Left lung (tissue), 10 donors: ENCODE data around the gene IRF8. TPM values are rescaled to one million over a fixed set of nuclear protein-coding genes. Genes with fewer than 3 reads are reported as not detected.

ENCODE experiments used
- ATAC-seq: fragments of 200-7000 bp; cut with Tn5 transposase; one replicate; pipeline ENCODE4 v1.9.1; 2020; ENCODE audit warnings: moderate library complexity
- DNase-seq, 4 donors: peaks; one replicate each; pipeline ENCODE4 v3.0.0-alpha.2; 2013 to 2020
- H3K27ac ChIP-seq, 2 donors: fragments of 200-600 bp; sonication (generic) in 1 of 2; one replicate each; pipeline versions ENCODE4 v1.5.0 to v1.8.0; 2020 to 2021
- H3K27me3 ChIP-seq, 2 donors: fragments of 200-600 bp; sonication (generic) in 1 of 2; one replicate each; pipeline versions ENCODE4 v1.5.0 to v1.8.0; 2020 to 2021
- H3K36me3 ChIP-seq, 2 donors: fragments of 200-600 bp; sonication (generic) in 1 of 2; one replicate each; pipeline versions ENCODE4 v1.5.0 to v1.8.0; 2020 to 2021
- H3K4me1 ChIP-seq, 2 donors: fragments of 200-600 bp; one replicate each; pipeline ENCODE4 v1.8.0; 2021
- H3K4me3 ChIP-seq, 2 donors: fragments of 200-600 bp; sonication (generic) in 1 of 2; one replicate each; pipeline versions ENCODE4 v1.5.0 to v1.8.0; 2020 to 2021; ENCODE audit warnings: mild to moderate bottlenecking in 1 of 2
- H3K9me3 ChIP-seq, 2 donors: fragments of 200-600 bp; sonication (generic) in 1 of 2; one replicate each; pipeline versions ENCODE4 v1.5.0 to v1.8.0; 2020 to 2021
- CTCF ChIP-seq, 2 donors: fragments of 200-600 bp; sonication (generic) in 1 of 2; IDR thresholded peaks; one replicate each; pipeline versions ENCODE4 v1.5.0 to v1.8.0; 2021; ENCODE audit warnings: antibody characterized with exemption in 2 of 2
- intact Hi-C, 2 donors: fragments of 100-400 bp; cut with DNase I; formaldehyde crosslinking; loops; one replicate each; pipeline versions ENCODE4 v1.11.2 to v1.14.2; 2022
- polyA plus RNA-seq, 6 donors: library from polyadenylated mRNA; unstranded; fragments of 120-200 nt; gene quantifications; one replicate each; pipeline ENCODE4 v1.2.1, GENCODE V29; 2013; ENCODE audit not compliant: insufficient read length in 6 of 6
- total RNA-seq, 2 donors: library from RNA; stranded (reverse); fragmentation: NEBNext Ultra II Directional; extraction: Animal tissue kit (Norgen Biotek cat#: 25700); gene quantifications; one replicate each; pipeline ENCODE4 v1.2.1, GENCODE V29; 2021
- donor health status: DM: no; HTN: yes; CAD: no.
- donor health status: DM: no; HTN: no; CAD: no.

Gene IRF8
- total and polyA plus RNA-seq, 8 donors: 9.8 to 33.6 (median 15.2) TPM

GRCh38 chr16:85943711-85944110, 44.7 kb downstream of the IRF8 start:
- ATAC-seq: no peak
- no peak for DNase-seq
- no peak for TF ChIP-seq CTCF (IDR thresholded peaks at IDR 0.05)
- intact Hi-C loops: no loop called here
- Histone ChIP-seq H3K9me3 (no peaks in the 10 kb centered on the region), H3K36me3 (no peaks in the 10 kb centered on the region), H3K27ac (no peak overlapping the region), H3K4me1 (no peaks in the 10 kb centered on the region), H3K27me3 (peaks cover 0 to 28% of the 10 kb centered on the region in 2 donors), H3K4me3 (no peak overlapping the region)

GRCh38 chr16:85944572-85945423, 45.8 kb downstream of the IRF8 start:
- peaks cover 0 to 38% of the 10 kb centered on the region in 2 donors for H3K27me3 ChIP-seq
- intact Hi-C loops: no loop called here
- no peak overlapping the region for H3K4me3 ChIP-seq
- no peaks in the 10 kb centered on the region for H3K9me3 ChIP-seq
- DNase-seq (no peak), ATAC-seq (no peak)
- TF ChIP-seq CTCF (IDR thresholded peaks at IDR 0.05): no peak
- H3K27ac ChIP-seq: no peak overlapping the region
- H3K36me3 ChIP-seq: no peaks in the 10 kb centered on the region
- H3K4me1 ChIP-seq: no peaks in the 10 kb centered on the region

- no peak for TF ChIP-seq CTCF (IDR thresholded peaks at IDR 0.05)
Measured at GRCh38 chr16:85945424-85945751, 46.4 kb downstream of the IRF8 start.

GRCh38 chr16:85946541-85947124, 47.7 kb downstream of the IRF8 start:
- peaks cover 0 to 46% of the 10 kb centered on the region in 2 donors for H3K27me3 ChIP-seq
- no peak for TF ChIP-seq CTCF (IDR thresholded peaks at IDR 0.05)

More at GRCh38 chr16:85945424-85945751, 46.4 kb downstream of the IRF8 start:
- H3K36me3 ChIP-seq: no peaks in the 10 kb centered on the region
- intact Hi-C loops: no loop called here
- H3K4me3 ChIP-seq: no peak overlapping the region
- DNase-seq (no peak), ATAC-seq (no peak)
- H3K27ac ChIP-seq: no peak overlapping the region
- H3K4me1 ChIP-seq: no peaks in the 10 kb centered on the region
- no peaks in the 10 kb centered on the region for H3K9me3 ChIP-seq
- H3K27me3 ChIP-seq: peaks cover 0 to 44% of the 10 kb centered on the region in 2 donors

More at GRCh38 chr16:85946541-85947124, 47.7 kb downstream of the IRF8 start:
- no peaks in the 10 kb centered on the region for H3K4me1 ChIP-seq
- H3K4me3 ChIP-seq: no peak overlapping the region
- intact Hi-C loops: no loop called here
- no peak for ATAC-seq
- no peaks in the 10 kb centered on the region for H3K36me3 ChIP-seq
- no peaks in the 10 kb centered on the region for H3K9me3 ChIP-seq
- H3K27ac ChIP-seq: no peak overlapping the region
- DNase-seq: no peak
